GM19463 (cell line): ENCODE measurements around the gene PLA2G12A.
"Not testable (repeated sequence)": the region's sequence is repeated elsewhere in the genome, so short reads cannot be mapped to it uniquely, and the experiment has no call there.

Experiments
- ATAC-seq: cut with Tn5 transposase; IDR thresholded peaks from one replicate; pipeline ENCODE4 v1.9.1; 2021; ENCODE audit warnings: mild to moderate bottlenecking, moderate library complexity; ENCODE audit not compliant: unreplicated experiment

PLA2G12A gene

DNA sequence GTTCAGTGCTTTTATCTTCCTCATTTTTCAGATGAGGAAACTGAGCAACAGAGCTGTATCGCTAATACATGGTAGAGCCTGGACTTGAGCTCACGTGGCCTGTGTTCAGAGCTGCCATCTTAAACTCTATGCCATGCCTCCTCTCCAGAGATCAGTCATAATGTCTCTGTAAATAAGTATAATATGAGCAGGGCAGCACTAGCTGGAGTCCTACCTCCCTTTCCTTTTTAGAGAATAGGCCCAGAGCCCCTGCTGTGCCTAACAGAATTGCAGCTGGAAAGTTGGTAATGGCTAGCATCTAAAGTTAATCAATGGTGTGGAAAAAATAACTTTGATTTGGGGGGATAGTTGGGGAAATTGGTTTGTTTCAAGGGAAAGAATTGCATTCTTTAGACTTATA, 47.0 kb downstream of the PLA2G12A start:
- ATAC-seq = no peak

DNA sequence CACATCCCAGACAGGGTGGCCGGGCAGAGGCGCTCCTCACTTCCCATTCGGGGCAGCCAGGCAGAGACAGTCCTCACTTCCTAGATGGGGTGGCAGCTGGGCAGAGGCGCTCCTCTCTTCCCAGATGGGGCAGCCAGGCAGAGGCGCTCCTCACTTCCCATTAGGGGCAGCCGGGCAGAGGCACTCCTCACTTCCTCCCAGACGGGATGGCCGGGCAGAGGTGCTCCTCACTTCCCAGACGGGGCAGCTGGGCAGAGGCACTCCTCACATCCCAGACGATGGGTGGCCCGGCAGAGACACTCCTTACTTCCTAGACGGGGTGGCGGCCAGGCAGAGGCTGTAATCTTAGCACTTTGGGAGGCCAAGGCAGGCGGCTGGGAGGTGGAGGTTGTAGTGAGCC, 50.9 kb downstream of the PLA2G12A start:
- ATAC-seq = not testable (repeated sequence)

DNA sequence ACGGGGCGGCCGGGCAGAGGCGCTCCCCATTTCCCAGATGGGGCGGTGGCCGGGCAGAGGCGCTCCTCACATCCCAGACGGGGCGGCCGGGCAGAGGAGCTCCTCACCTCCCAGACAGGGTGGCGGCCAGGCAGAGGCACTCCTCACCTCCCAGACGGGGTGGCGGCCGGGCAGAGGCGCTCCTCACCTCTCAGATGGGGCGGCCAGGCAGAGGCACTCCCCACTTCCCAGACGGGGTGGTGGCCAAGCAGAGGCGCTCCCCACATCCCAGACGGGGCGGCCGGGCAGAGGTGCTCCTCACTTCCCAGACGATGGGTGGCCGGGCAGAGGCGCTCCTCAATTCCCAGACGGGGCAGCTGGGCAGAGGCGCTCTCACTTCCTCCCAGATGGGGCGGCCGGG, 51.4 kb downstream of the PLA2G12A start:
- ATAC-seq = not testable (repeated sequence)

GRCh38 chr4:109676886-109677285, 53.0 kb downstream of the PLA2G12A start:
- no peak for ATAC-seq

DNA sequence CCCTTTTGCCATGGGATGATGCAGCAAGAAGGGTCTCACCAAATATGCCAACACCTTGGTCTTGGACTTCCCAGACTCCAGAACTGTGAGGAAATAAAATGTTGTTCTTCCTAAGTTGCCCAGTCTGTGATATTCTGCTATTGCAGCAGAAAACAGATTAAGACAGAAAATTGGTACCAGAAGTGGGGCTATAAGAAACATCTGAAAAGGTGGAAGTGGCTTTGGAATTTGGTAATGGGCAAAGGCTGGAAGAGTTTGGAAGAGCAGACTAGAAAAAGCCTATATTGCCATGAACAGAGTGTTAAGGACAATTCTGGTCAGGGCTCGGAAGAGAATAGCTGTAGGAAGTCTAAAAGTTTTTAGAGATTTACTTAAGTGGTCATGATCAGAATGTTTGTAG, 54.0 kb downstream of the PLA2G12A start:
- ATAC-seq = no peak

GRCh38 chr4:109675181-109675580, 54.7 kb downstream of the PLA2G12A start:
- no peak for ATAC-seq

DNA sequence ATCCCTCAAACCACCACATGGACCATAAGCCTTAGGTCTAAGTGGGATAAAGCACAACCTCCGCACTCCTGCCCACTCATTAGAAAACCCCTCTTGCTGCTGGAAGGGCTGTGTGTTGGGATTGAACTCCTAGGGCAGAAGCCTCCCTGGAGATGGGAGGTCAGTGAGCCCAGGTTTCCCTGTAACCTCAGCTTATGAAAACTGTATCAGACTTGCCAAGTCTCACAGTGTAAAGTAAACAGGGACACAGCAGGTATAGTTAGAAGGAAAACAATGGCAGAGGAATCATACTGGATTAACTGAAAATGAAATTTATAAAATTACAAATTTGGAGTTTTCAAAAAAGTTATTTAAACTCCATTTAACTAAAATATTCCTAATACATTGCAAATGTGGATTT, 56.6 kb downstream of the PLA2G12A start:
- no peak for ATAC-seq

DNA sequence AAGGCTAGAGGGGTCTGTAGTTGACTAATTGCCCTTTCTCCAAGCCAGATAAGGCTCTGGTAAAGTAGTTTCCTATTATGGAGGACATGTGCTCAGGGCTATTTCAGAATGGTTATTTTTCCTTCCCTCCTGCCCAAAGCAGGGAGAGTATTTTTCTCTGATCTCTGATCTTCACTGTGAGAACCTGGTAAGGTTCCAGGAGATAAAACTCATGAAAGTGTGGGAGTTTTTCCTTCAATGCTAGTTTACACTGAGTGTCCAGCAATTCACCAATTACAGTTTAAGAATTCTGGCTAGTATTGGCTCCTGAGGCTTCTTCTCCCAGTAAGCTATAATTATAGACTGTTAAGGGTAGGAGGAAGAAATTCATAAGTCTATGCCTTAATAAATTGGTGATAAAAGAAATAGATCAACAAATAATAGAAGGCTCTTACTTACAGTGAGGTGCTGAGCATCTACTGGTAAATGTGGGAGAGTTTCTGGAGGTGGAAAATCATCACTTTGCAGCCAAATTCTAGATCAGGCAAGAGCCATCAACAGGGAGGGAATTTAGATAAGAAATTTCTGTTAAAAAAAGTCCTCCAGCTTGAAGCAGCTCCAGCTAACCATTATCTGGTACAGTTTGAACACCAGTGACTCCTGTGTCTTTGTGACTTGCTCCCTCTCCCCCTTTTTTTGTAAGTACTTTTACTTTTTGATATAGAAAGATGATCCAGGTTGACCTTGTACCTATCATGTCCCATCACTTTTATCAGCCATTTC, 57.5 kb downstream of the PLA2G12A start:
- ATAC-seq = no peak

DNA sequence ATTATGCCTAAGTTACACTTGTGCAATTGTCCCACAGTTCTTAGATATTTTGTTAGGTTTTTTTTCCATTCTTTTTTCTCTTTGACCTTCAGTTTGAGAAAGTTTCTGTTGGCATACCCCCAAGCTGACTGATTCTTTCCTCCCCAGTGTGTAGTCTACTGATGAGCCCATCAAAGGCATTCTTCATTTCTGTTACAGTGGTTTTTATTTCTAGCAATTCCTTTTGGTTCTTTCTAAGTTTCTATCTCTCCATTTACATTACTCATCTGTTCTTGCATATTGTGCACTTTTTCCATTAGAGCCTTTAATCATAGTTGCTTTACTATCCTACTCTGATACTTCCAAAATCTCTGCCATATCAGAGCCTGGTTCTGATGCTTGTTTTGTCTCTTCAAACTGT, 58.5 kb downstream of the PLA2G12A start:
- no peak for ATAC-seq

DNA sequence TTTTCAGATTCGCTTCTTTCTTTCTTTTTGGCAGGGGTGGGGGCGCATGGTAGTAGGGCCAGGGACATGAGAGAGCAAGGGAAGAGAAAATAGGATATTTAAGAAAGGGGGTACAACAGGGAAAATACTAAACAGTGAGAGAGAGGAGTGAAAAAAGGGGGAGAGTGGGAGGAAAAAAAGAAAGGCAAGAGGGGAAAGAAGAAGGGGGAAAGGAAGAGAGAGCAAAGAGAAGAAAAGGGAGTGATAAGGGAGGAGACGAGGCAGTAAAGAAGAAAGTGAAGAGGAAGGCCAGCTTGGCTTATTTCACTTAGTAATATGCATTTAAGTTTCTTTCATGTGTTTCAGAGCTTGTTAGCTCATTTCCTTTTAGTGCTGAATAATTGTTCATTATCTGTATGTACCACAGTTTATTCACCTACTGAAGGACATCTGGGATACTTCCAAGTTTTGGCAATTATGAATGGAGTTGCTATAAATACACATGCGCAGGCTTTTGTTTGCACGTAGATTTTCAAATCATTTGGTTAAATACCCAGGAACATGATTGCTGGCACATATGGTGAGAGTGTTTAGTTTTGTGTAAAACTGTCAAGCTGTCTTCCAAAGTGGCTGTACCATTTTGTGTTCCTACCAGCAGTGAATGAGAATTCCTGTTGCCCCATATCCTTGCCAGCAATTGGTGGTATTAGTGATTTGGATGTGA, 63.9 kb downstream of the PLA2G12A start:
- no peak for ATAC-seq

DNA sequence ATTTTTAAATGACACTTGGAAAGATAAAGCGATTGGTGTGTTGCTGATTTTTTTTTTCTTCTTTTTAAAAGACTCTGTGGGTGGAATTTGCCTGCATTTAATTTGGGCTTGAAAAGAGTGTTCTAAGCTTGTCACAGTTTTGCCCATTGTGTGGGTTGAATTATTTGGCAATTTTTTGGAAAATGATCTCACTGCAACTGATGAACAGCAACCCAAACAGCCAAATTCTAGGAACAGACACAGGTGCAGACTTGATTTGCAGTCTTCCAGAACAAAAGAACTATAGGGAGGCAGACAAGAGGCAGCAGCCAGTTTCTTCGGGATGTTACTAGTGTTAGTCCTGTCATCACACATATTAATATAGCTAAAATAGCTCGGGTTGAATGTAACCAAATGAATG, 67.1 kb downstream of the PLA2G12A start:
- no peak for ATAC-seq

DNA sequence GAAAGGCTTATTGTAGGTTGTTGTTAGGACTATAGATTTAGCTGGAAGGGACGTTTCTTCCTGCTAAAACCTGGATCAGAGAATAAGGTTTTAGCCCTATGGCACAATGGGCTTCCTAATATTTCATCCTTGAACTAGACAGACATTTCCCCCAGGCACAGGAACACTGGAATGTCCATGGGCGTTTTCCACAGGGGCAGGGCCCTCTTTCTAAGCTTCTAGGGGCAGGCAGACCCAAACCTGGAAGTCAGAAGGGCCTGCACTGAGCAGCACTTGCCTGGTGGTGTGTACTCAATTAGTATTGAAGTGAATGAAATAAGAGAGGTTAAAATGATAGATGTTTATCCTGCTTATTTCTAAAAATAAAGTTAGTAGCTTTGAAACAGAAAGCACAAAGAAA, 67.8 kb downstream of the PLA2G12A start:
- no peak for ATAC-seq
